Skeletal muscle satellite cell (primary cell): ENCODE measurements around the gene FAM78B. TPM values are rescaled to one million over a fixed set of nuclear protein-coding genes. Genes with fewer than 3 reads are reported as not detected.

Source experiments
- H3K27me3 ChIP-seq: 2 replicates; pipeline ENCODE4 v1.7.0; 2013; ENCODE audit warnings: low read length; ENCODE audit not compliant: control insufficient read depth, insufficient read depth
- H3K36me3 ChIP-seq: 2 replicates; pipeline ENCODE4 v1.7.0; 2013; ENCODE audit warnings: mild to moderate bottlenecking, control low read depth, low read length; ENCODE audit not compliant: insufficient read depth
- H3K4me1 ChIP-seq: 2 replicates; pipeline ENCODE4 v1.7.0; 2013; ENCODE audit warnings: low read length; ENCODE audit not compliant: control insufficient read depth, insufficient read depth
- H3K4me2 ChIP-seq: 2 replicates; pipeline ENCODE4 v1.7.0; 2013; ENCODE audit warnings: mild to moderate bottlenecking, low read length
- H3K4me3 ChIP-seq: 2 replicates; pipeline ENCODE4 v1.7.0; 2013; ENCODE audit warnings: low read length
- H3K9ac ChIP-seq: 2 replicates; pipeline ENCODE4 v1.7.0; 2013; ENCODE audit warnings: mild to moderate bottlenecking, low read depth, low read length, moderate library complexity
- H3K9me3 ChIP-seq: replicated peaks from 2 replicates; pipeline ENCODE4 v1.7.0; 2013; ENCODE audit warnings: mild to moderate bottlenecking, control low read depth, low read length
- total RNA-seq: library from RNA; depleted of rRNA; stranded (reverse); fragments of >200 nt; gene quantifications from 2 replicates; pipeline ENCODE4 v1.2.3, GENCODE V29; 2012; rRNA removed

The FAM78B gene, protein sequence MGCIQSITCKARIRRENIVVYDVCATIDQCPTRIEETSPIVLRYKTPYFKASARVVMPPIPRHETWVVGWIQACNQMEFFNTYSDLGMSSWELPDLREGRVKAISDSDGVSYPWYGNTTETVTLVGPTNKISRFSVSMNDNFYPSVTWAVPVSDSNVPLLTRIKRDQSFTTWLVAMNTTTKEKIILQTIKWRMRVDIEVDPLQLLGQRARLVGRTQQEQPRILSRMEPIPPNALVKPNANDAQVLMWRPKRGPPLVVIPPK
- total RNA-seq = 0.22 and 0.25 TPM in 2 replicates

- Histone ChIP-seq H3K4me1 (peaks cover 17% of the 10 kb centered on the region), H3K9ac (peak within 1 kb of the TSS; percentile 56), H3K9me3 (no peaks in the 10 kb centered on the region), H3K4me2 (peak within 1 kb of the TSS; percentile 90), H3K36me3 (no peaks in the 10 kb centered on the region), H3K4me3 (peak within 1 kb of the TSS; percentile 72), H3K27me3 (peaks cover 51% of the 10 kb centered on the region)
These were observed at the start of gene FAM78B for GRCh38 chr1:166166698-166167571. Gene FAM78B, minus strand, starts transcription at chr1:166167001. Its CDS starts 753 bp downstream, at chr1:166166248.

GRCh38 chr1:166202546-166202945, 35.7 kb upstream of the FAM78B start:
- Histone ChIP-seq H3K36me3 (no peaks in the 10 kb centered on the region), H3K4me2 (no peak overlapping the region), H3K27me3 (no peaks in the 10 kb centered on the region), H3K9ac (no peak overlapping the region), H3K9me3 (no peaks in the 10 kb centered on the region), H3K4me1 (no peaks in the 10 kb centered on the region), H3K4me3 (no peak overlapping the region)

GRCh38 chr1:166200743-166201142, 33.9 kb upstream of the FAM78B start:
- Histone ChIP-seq H3K4me1 (no peaks in the 10 kb centered on the region), H3K4me3 (no peak overlapping the region), H3K9me3 (no peaks in the 10 kb centered on the region), H3K9ac (no peak overlapping the region), H3K27me3 (no peaks in the 10 kb centered on the region), H3K4me2 (no peak overlapping the region), H3K36me3 (no peaks in the 10 kb centered on the region)

- Histone ChIP-seq H3K27me3 (no peaks in the 10 kb centered on the region), H3K4me2 (no peak overlapping the region), H3K36me3 (no peaks in the 10 kb centered on the region), H3K9ac (no peak overlapping the region), H3K9me3 (no peaks in the 10 kb centered on the region), H3K4me1 (no peaks in the 10 kb centered on the region), H3K4me3 (no peak overlapping the region)
These were observed 30.8 kb upstream of the FAM78B start for GRCh38 chr1:166197597-166197996.

- H3K4me1 ChIP-seq = no peaks in the 10 kb centered on the region
- H3K4me3 ChIP-seq = no peak overlapping the region
- no peaks in the 10 kb centered on the region for H3K27me3 ChIP-seq
- H3K9me3 ChIP-seq = no peaks in the 10 kb centered on the region
- H3K36me3 ChIP-seq = no peaks in the 10 kb centered on the region
- no peak overlapping the region for H3K9ac ChIP-seq
- no peak overlapping the region for H3K4me2 ChIP-seq
These were observed 30.3 kb upstream of the FAM78B start for GRCh38 chr1:166197141-166197540.

- no peaks in the 10 kb centered on the region for H3K27me3 ChIP-seq
- no peaks in the 10 kb centered on the region for H3K4me1 ChIP-seq
- H3K4me3 ChIP-seq = no peak overlapping the region
- no peak overlapping the region for H3K4me2 ChIP-seq
- H3K36me3 ChIP-seq = no peaks in the 10 kb centered on the region
- no peak overlapping the region for H3K9ac ChIP-seq
- no peaks in the 10 kb centered on the region for H3K9me3 ChIP-seq
These were observed 26.4 kb upstream of the FAM78B start for GRCh38 chr1:166193057-166193698.

GRCh38 chr1:166190400-166190799, 23.6 kb upstream of the FAM78B start:
- H3K9me3 ChIP-seq = no peaks in the 10 kb centered on the region
- no peaks in the 10 kb centered on the region for H3K4me1 ChIP-seq
- H3K4me2 ChIP-seq = no peak overlapping the region
- H3K9ac ChIP-seq = no peak overlapping the region
- no peaks in the 10 kb centered on the region for H3K27me3 ChIP-seq
- no peak overlapping the region for H3K4me3 ChIP-seq
- no peaks in the 10 kb centered on the region for H3K36me3 ChIP-seq

DNA sequence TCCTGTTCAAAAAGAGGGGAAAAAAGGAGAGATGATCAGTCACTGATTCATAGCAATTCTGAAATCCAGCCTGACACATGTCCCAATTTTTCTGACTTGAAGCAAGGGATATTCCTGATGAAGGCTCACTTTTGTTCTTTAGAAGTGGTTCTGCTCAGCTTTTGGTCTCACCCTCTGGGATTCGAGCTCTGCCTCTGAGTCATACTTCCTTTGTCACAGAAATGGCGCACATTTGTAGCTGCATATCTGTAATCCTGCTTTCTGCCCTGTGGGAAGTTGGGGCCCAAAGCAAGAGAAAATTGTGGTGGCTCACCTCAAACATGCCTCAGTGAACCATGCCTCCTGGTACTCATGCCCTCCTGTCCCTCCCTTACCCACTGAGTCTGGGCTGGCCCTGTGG, 22.3 kb upstream of the FAM78B start:
- no peak overlapping the region for H3K4me3 ChIP-seq
- no peak overlapping the region for H3K4me2 ChIP-seq
- H3K36me3 ChIP-seq = no peaks in the 10 kb centered on the region
- no peak overlapping the region for H3K9ac ChIP-seq
- no peaks in the 10 kb centered on the region for H3K4me1 ChIP-seq
- no peaks in the 10 kb centered on the region for H3K27me3 ChIP-seq
- H3K9me3 ChIP-seq = no peaks in the 10 kb centered on the region

DNA sequence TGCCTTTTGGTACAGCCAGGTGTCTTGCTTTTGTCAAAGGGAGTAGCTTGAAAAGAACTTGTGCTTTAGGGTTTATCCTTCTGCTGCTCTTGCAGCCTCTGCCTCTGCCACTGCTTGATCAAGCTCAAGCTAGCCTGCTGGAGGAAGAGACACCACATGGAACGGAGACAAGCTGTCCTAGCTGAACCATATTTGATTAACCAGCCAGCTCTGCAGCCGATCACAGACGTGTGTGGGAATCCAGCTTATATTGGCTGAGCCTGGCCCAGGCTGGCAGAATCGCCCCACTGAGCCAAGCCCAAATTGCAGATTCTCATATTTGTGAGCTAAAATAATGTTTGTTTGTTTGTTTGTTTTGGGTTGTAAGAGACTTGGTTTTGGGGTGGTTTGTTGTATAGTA, 18.7 kb upstream of the FAM78B start:
- no peaks in the 10 kb centered on the region for H3K4me1 ChIP-seq
- no peak overlapping the region for H3K9ac ChIP-seq
- no peaks in the 10 kb centered on the region for H3K27me3 ChIP-seq
- no peak overlapping the region for H3K4me3 ChIP-seq
- H3K9me3 ChIP-seq = no peaks in the 10 kb centered on the region
- H3K4me2 ChIP-seq = no peak overlapping the region
- H3K36me3 ChIP-seq = no peaks in the 10 kb centered on the region

DNA sequence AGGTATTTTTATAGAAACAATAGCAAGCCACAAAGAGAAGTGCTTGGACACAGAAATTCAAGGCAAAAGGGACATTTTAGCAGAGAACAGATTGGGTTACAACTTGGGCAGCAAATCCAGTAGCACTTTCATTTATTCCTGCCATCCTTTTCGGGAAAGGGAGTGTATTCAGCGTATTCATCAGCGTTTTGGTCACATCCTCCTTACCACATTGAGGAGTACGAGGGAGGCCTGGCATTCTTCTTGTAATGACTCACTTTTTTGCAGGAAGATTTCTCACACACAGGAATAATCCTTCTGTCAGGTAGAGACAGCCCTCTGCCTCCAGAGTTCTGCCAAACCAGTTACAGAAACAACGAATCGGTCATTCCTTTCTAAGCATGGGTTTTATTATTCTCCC, 18.1 kb upstream of the FAM78B start:
- Histone ChIP-seq H3K4me3 (no peak overlapping the region), H3K9me3 (no peaks in the 10 kb centered on the region), H3K36me3 (no peaks in the 10 kb centered on the region), H3K4me2 (no peak overlapping the region), H3K4me1 (no peaks in the 10 kb centered on the region), H3K9ac (no peak overlapping the region), H3K27me3 (no peaks in the 10 kb centered on the region)

- H3K36me3 ChIP-seq = no peaks in the 10 kb centered on the region
- H3K27me3 ChIP-seq = no peaks in the 10 kb centered on the region
- H3K9ac ChIP-seq = no peak overlapping the region
- no peak overlapping the region for H3K4me2 ChIP-seq
- H3K9me3 ChIP-seq = no peaks in the 10 kb centered on the region
- H3K4me3 ChIP-seq = no peak overlapping the region
- H3K4me1 ChIP-seq = no peaks in the 10 kb centered on the region
These were observed 17.2 kb upstream of the FAM78B start for GRCh38 chr1:166184012-166184411.
